CD4-positive, alpha-beta T cell treated with Interleukin-6 at 100 ng/mL for 8 hours (primary cell): ENCODE results near the gene GTSE1.
"Not testable (repeated sequence)": the region's sequence is repeated elsewhere in the genome, so short reads cannot be mapped to it uniquely, and the experiment has no call there.

ENCODE experiments used
- DNase-seq: peaks from one replicate; pipeline ENCODE4 v3.0.0-alpha.2; 2020; ENCODE audit warnings: mixed read lengths, low spot score

GTSE1 gene

DNA sequence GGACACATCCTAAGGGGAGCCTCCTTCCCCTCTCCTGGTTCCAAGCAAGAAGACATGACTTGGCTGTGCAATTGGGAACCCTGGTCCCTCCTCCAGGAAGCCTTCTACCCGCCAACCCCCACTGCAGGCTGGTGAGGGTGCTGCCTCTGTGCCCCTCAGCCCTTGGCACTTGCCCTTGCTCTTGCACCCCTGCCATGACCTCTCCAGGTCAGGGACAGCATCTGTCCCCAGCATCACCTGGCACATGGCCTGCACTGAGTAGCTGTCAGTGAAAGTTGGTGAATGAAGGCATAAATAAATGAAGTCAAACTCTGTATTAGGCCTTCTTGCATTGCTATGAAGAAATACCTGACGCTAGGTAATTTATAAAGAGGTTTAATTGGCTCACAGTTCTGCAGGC lies 1.9 kb upstream of the GTSE1 start:
- DNase-seq = no peak

- DNase-seq = no peak
These were observed 1.2 kb upstream of the GTSE1 start for GRCh38 chr22:46295277-46295971.

GRCh38 chr22:46297151-46297812 lies 612 bp downstream of the GTSE1 start:
- DNase-seq = no peak

DNA sequence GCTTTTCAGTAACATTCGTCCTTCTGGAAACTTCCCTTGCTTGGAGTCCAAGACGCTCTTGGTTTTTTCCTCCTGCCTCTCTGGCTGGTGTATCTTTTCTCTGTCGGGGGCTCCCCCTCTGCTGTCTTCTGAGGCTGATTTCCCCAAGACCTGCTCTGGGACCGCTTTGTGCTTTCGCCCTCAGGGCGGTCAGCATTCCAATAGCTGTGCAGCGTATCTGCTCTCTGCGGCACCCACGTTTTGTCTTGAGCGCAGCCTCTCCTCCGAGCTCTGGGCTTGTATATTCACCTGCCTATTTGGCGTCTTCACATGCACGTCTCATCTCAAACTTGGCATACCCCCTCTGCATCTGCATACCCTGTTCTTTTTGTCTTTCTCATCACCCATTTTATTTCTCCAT lies 2.4 kb downstream of the GTSE1 start:
- DNase-seq = no peak

- DNase-seq = no peak
These were observed 3.8 kb downstream of the GTSE1 start for GRCh38 chr22:46300491-46300890.

- DNase-seq = no peak
These were observed 6.8 kb downstream of the GTSE1 start for GRCh38 chr22:46303347-46303965.

GRCh38 chr22:46308283-46308988 lies 11.8 kb downstream of the GTSE1 start:
- no peak for DNase-seq

- DNase-seq = no peak
These were observed 12.9 kb downstream of the GTSE1 start for GRCh38 chr22:46309526-46310085.

- DNase-seq = no peak
These were observed 15.4 kb downstream of the GTSE1 start for GRCh38 chr22:46312056-46312455.

DNA sequence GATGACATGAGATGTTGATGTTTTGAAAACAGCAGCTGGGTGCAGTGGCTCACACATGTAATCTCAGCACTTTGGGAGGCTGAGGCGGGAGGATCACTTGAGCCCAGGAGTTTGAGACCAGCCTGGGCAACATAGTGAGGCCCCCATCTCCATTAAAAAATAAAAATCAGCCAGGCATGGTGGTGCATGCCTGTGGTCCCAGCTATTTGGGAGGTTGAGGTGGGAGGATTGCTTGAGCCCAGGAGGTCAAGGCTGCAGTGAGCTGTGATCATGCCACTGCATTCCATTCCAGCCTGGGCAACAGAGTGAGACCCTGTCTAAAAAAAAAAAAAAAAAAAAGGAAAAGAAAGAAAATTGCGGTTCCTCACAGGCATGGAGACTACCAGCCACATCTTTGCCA lies 16.2 kb downstream of the GTSE1 start:
- not testable (repeated sequence) for DNase-seq

GRCh38 chr22:46315976-46316375 lies 19.3 kb downstream of the GTSE1 start:
- DNase-seq = no peak

DNA sequence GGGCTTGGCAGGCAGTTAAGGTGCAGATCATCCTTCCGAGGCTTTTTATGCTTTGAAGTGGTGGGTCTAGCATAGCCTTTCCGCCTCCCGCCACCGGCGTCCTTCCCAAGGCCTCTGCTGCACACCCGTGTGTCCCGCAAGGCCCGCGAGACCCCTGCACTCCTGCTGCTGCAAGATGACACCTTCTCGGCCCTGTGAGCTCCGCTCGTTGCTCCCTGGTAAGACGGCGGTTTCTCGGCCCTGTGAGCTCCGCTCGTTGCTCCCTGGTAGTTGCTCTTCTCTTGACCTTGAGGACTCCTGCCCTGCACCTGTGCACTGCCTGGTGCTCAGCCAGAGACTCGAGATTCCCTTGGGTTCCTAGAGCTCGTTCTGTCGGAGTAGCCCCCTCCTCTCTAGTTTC lies 21.0 kb downstream of the GTSE1 start:
- DNase-seq = no peak

DNA sequence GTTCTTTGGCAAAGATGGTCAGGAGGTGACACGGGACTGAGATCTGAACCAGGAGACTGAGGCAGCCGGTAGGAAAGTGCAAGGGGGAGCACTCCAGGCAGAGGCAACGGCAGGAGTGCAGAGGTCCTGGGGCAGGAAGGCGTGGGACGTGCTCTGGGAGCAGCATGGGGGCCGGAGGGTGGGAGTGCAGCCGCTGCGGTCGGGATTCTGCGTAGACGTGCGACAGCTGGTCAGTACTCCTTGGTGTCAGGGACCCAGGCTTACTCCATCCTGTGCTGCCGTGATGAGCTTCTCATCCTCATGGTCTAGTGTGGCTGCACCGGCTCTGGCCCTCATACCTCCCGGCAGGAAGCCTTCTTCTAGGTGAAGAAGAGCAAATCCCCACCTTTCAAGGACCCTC lies 21.9 kb downstream of the GTSE1 start:
- no peak for DNase-seq

GRCh38 chr22:46319319-46319718 lies 22.6 kb downstream of the GTSE1 start:
- DNase-seq = no peak

- DNase-seq = no peak
These were observed 23.6 kb downstream of the GTSE1 start for GRCh38 chr22:46320166-46320710.

- no peak for DNase-seq
These were observed 24.2 kb downstream of the GTSE1 start for GRCh38 chr22:46320716-46321386.

DNA sequence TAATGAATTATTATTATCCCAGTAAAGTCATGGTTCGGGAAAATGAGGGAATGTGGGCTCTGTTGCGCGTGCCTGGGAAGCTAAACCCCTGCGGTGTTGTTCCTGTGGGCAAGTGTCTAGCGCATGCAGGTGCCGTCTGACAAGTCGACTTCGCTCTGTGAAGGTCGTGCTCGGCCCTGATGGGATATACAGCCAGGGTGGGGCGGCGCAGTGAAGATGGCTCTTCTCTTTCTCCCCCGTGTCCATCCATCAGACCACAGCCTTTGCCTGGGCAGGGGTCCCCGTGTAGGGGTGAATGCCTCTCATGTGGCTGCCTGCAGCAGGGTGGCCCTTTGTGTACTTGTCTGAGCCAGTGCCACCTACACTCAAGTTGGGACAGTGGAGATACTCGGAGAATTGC lies 26.0 kb downstream of the GTSE1 start:
- DNase-seq = no peak

GRCh38 chr22:46323162-46323561 lies 26.5 kb downstream of the GTSE1 start:
- no peak for DNase-seq

DNA sequence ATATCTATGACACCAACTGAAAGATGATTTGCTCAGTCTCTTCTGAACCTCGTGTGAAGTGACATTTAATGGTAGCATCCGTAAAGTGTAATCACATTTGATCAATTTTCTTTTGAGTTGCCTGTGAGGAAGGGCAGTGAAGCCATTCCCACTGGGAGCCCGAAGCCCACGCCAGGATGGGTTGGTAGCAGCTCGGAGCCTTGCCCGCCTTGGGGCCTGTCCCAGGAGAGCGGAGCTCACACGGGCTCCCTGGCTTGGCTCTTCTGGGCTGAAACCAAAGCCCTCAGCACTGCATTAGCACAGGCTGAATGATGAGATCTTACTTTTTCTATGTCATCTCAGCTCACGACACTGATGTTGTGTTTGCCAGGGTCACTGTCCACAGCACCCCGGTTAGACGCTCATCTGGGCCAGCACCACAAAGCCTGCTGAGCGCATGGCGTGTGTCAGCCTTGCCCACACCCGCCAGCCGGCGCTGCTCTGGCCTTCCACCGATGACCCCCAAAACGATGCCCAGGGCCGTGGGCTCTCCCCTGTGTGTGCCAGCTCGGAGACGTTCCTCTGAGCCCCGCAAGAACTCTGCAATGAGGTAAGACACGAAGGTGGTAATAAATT lies 29.5 kb downstream of the GTSE1 start:
- DNase-seq = no peak

- no peak for DNase-seq
These were observed 31.2 kb downstream of the GTSE1 start for GRCh38 chr22:46327691-46328465.
